Urinary bladder (tissue), 4 donors: ENCODE results near the gene MLH3. TPM values are rescaled to one million over a fixed set of nuclear protein-coding genes. Genes with fewer than 3 reads are reported as not detected.

Source experiments
- DNase-seq: peaks from one replicate; pipeline ENCODE4 v3.0.0-alpha.2; 2015; ENCODE audit errors: extremely low spot score
- H3K27ac ChIP-seq: one replicate; pipeline ENCODE4 v1.5.1; 2013; ENCODE audit warnings: low read depth, mild to moderate bottlenecking, moderate library complexity
- H3K36me3 ChIP-seq: one replicate; pipeline ENCODE4 v1.6.1; 2013; ENCODE audit warnings: mild to moderate bottlenecking, moderate library complexity; ENCODE audit not compliant: insufficient read depth
- H3K4me1 ChIP-seq: one replicate; pipeline ENCODE4 v1.6.1; 2013; ENCODE audit warnings: mild to moderate bottlenecking, moderate library complexity; ENCODE audit not compliant: insufficient read depth
- H3K4me3 ChIP-seq: one replicate; pipeline ENCODE4 v1.5.1; 2013; ENCODE audit warnings: low read depth, low read length
- WGBS: extraction: QIAGEN DNeasy Blood & Tissue Kit; methylation state at CpG from one replicate; pipeline ENCODE4 v1.1.7; 2013; 5-methylcytosine and 5-hydroxymethylcytosine counted together
- polyA plus RNA-seq: library from polyadenylated mRNA; stranded (reverse); fragments of 200-250 nt; gene quantifications from one replicate; pipeline ENCODE4 v1.2.3, GENCODE V29; 2013
- total RNA-seq: library from RNA; depleted of rRNA; stranded (reverse); fragments of >200 nt; gene quantifications from one replicate; pipeline ENCODE4 v1.2.3, GENCODE V29; 2014
- donor health status: healthy with polysubstance abuse.
- donor health status: healthy.

MLH3 gene
- total and polyA plus RNA-seq, 2 donors, result 15.3 to 97.1 TPM

GRCh38 chr14:74982661-74983060 is 68.6 kb downstream of the MLH3 start:
- no peaks in the 10 kb centered on the region for H3K36me3 ChIP-seq
- H3K4me3 ChIP-seq, result no peak overlapping the region
- H3K4me1 ChIP-seq, result no peaks in the 10 kb centered on the region
- WGBS, result 91% methylated on average over 4 of the region's 4 CpGs
- no peak overlapping the region for H3K27ac ChIP-seq
- DNase-seq, result no peak

- no peak overlapping the region for H3K4me3 ChIP-seq
- 87% methylated on average over 5 of the region's 5 CpGs for WGBS
- H3K4me1 ChIP-seq, result no peaks in the 10 kb centered on the region
- H3K36me3 ChIP-seq, result no peaks in the 10 kb centered on the region
- no peak overlapping the region for H3K27ac ChIP-seq
- no peak for DNase-seq
These were observed 69.4 kb downstream of the MLH3 start for GRCh38 chr14:74981833-74982232.

- Histone ChIP-seq H3K4me3 (no peak overlapping the region), H3K36me3 (no peaks in the 10 kb centered on the region), H3K27ac (no peak overlapping the region), H3K4me1 (no peaks in the 10 kb centered on the region)
- DNase-seq, result no peak
- WGBS, result 88% methylated on average over 9 of the region's 9 CpGs
These were observed 69.8 kb downstream of the MLH3 start for GRCh38 chr14:74981462-74981782.

- 46% methylated on average over 35 of the region's 35 CpGs for WGBS
- H3K27ac ChIP-seq, result no peak overlapping the region
- no peaks in the 10 kb centered on the region for H3K36me3 ChIP-seq
- no peak for DNase-seq
- no peak overlapping the region for H3K4me3 ChIP-seq
- H3K4me1 ChIP-seq, result no peaks in the 10 kb centered on the region
These were observed 70.4 kb downstream of the MLH3 start for GRCh38 chr14:74980731-74981461.

GRCh38 chr14:74980398-74980730 is 70.9 kb downstream of the MLH3 start:
- Histone ChIP-seq H3K4me3 (no peak overlapping the region), H3K4me1 (no peaks in the 10 kb centered on the region), H3K27ac (no peak overlapping the region), H3K36me3 (no peaks in the 10 kb centered on the region)
- DNase-seq, result no peak
- WGBS, result 91% methylated on average over 4 of the region's 4 CpGs

- no peak overlapping the region for H3K27ac ChIP-seq
- no peak for DNase-seq
- H3K4me1 ChIP-seq, result no peaks in the 10 kb centered on the region
These were observed 71.5 kb downstream of the MLH3 start for GRCh38 chr14:74979442-74980397.

GRCh38 chr14:74979029-74979428 is 72.2 kb downstream of the MLH3 start:
- no peak overlapping the region for H3K4me3 ChIP-seq

More at GRCh38 chr14:74979442-74980397, 71.5 kb downstream of the MLH3 start:
- no peaks in the 10 kb centered on the region for H3K36me3 ChIP-seq
- no peak overlapping the region for H3K4me3 ChIP-seq
- 71% methylated on average over 23 of the region's 23 CpGs for WGBS

GRCh38 chr14:74978416-74978947 is 72.8 kb downstream of the MLH3 start:
- Histone ChIP-seq H3K4me3 (no peak overlapping the region), H3K27ac (no peak overlapping the region), H3K4me1 (no peaks in the 10 kb centered on the region), H3K36me3 (no peaks in the 10 kb centered on the region)
- WGBS, result 82% methylated on average over 11 of the region's 11 CpGs
- DNase-seq, result no peak

More at GRCh38 chr14:74979029-74979428, 72.2 kb downstream of the MLH3 start:
- DNase-seq, result no peak
- no peaks in the 10 kb centered on the region for H3K36me3 ChIP-seq
- H3K4me1 ChIP-seq, result no peaks in the 10 kb centered on the region
- no peak overlapping the region for H3K27ac ChIP-seq
- WGBS, result 78% methylated on average over 4 of the region's 4 CpGs

- DNase-seq, result no peak
- no peaks in the 10 kb centered on the region for H3K4me1 ChIP-seq
- H3K36me3 ChIP-seq, result no peaks in the 10 kb centered on the region
- no peak overlapping the region for H3K27ac ChIP-seq
- WGBS, result 67% methylated on average over 6 of the region's 6 CpGs
- H3K4me3 ChIP-seq, result no peak overlapping the region
These were observed 73.3 kb downstream of the MLH3 start for GRCh38 chr14:74977901-74978385.

- H3K4me3 ChIP-seq, result no peak overlapping the region
- WGBS, result 79% methylated on average over 12 of the region's 12 CpGs
- H3K36me3 ChIP-seq, result no peaks in the 10 kb centered on the region
- no peak for DNase-seq
- H3K27ac ChIP-seq, result no peak overlapping the region
- no peaks in the 10 kb centered on the region for H3K4me1 ChIP-seq
These were observed 73.9 kb downstream of the MLH3 start for GRCh38 chr14:74977164-74977900.

- H3K4me3 ChIP-seq, result no peak overlapping the region
- no peak overlapping the region for H3K27ac ChIP-seq
- no peaks in the 10 kb centered on the region for H3K4me1 ChIP-seq
- H3K36me3 ChIP-seq, result no peaks in the 10 kb centered on the region
- DNase-seq, result no peak
- 84% methylated on average over 11 of the region's 11 CpGs for WGBS
These were observed 74.8 kb downstream of the MLH3 start for GRCh38 chr14:74976264-74977113.

- WGBS, result 50% methylated on average over 12 of the region's 12 CpGs
- Histone ChIP-seq H3K4me1 (no peaks in the 10 kb centered on the region), H3K27ac (no peak overlapping the region), H3K4me3 (no peak overlapping the region), H3K36me3 (no peaks in the 10 kb centered on the region)
- DNase-seq, result no peak
These were observed 76.0 kb downstream of the MLH3 start for GRCh38 chr14:74975059-74975810.
